NOMO-1 treated with dmso at 0.1 percent for 144 hours (cell line): ENCODE measurements around the gene HBZ.
"Not testable (repeated sequence)": the region's sequence is repeated elsewhere in the genome, so short reads cannot be mapped to it uniquely, and the experiment has no call there.

Experiments used
- DNase-seq: peaks from one replicate; lab custom pipeline; 2025; ENCODE audit not compliant: unreplicated experiment; lab: John Stamatoyannopoulos, UW

Gene HBZ

DNA sequence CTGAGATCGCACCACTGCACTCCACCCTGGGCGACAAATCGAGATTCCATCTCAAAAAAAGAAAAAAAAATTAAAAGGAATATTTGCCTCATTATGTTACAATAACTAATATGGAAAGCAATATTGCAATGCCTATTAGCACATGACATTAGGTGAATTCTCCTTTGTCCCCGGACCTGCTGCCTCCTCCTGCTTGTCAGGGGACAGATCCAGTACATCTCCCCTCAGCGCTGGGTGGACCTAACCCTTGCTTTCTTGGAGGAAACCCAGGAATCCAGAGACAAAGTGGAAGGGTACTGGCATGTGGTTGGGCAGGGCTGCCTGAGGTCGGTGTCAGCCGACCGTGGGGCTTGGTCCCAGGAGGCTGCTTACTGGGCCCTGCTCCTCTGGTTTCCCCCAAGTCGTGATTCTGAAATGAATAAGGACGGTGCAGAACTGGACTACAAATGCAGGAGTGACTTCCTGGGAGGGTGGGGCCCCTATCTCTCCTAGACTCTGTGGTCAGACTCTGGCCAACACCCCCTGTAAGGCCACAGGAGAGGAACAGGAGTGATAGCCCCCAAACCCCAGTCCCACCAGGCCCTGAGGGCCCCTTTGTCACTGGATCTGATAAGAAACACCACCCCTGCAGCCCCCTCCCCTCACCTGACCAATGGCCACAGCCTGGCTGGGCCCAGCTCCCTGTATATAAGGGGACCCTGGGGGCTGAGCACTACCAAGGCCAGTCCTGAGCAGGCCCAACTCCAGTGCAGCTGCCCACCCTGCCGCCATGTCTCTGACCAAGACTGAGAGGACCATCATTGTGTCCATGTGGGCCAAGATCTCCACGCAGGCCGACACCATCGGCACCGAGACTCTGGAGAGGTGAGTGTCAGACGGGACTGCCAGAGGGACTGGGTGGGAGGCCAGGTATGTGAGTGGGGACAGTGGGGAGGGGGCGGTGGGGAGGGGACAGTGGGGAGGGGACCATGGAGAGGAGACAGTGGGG, at the start of gene HBZ:
HBZ (plus strand) TSS at position 504 of the 988 bp plus-strand sequence; CDS start at position 770, 266 bp downstream.
- DNase-seq, result no peak

DNA sequence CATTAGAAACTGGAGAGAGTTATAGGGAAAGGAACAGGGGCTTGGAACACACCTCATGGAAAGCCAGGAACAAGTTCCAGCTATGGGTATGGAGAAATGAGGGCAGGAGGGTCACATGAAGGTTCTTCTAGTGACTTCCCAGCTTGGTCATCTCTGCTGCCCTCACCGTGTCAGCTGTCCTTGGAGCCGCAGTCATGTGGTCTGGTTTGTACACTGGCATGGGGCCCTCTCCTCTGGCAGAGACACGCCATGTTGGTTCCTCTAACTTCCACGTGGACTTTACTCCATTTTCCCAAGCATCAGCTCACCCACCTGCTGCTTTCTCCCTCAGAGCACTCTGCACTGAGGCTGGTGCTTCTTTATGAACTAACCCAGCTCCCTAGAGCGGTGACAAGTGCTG, 48.1 kb upstream of the HBZ start:
- no peak for DNase-seq

DNA sequence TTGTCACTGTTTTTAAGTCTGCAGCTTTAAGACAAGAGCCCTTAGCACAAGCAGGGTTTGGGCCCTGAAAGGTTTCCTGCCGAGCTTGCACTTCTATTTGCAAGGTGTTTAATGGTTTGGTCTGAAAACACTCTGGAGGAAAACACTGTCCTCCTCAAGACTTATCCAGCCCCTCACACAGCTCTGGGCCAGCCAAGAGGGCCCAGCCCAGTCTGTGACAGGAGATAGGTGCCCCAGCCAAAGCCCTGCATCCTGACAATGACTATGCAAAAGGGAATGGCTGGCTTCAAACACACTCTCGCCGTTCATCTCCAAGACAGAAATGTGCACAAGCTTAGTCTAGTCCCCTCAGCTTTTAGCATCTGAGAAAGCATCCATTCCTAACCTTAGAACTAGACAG, 47.5 kb upstream of the HBZ start:
- DNase-seq, result no peak

DNA sequence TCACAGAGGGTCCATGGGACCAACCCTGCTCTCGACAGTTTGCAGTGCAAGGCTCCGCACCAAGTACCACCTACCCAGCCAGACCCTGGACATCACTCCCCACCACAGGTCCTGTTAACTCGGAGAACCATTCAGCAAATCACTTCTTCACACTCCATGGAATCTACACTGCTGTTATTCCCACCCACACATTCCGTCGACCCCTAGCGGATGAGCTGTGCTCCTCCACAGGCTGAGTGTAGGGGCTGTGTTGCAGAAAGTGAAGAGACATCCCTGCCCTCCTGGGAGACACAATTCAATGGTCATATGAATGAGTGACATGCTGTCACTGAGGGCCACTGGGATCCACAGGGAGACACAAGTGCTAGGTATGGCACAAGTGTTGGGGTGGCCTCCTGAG, 46.9 kb upstream of the HBZ start:
- DNase-seq, result no peak

- peak; percentile 65 for DNase-seq
These were observed 45.7 kb upstream of the HBZ start for GRCh38 chr16:106623-107324.

- no peak for DNase-seq
These were observed 40.1 kb upstream of the HBZ start for GRCh38 chr16:112153-112840.

- DNase-seq, result no peak
These were observed 38.1 kb upstream of the HBZ start for GRCh38 chr16:114327-114726.

- no peak for DNase-seq
These were observed 36.4 kb upstream of the HBZ start for GRCh38 chr16:116015-116414.

DNA sequence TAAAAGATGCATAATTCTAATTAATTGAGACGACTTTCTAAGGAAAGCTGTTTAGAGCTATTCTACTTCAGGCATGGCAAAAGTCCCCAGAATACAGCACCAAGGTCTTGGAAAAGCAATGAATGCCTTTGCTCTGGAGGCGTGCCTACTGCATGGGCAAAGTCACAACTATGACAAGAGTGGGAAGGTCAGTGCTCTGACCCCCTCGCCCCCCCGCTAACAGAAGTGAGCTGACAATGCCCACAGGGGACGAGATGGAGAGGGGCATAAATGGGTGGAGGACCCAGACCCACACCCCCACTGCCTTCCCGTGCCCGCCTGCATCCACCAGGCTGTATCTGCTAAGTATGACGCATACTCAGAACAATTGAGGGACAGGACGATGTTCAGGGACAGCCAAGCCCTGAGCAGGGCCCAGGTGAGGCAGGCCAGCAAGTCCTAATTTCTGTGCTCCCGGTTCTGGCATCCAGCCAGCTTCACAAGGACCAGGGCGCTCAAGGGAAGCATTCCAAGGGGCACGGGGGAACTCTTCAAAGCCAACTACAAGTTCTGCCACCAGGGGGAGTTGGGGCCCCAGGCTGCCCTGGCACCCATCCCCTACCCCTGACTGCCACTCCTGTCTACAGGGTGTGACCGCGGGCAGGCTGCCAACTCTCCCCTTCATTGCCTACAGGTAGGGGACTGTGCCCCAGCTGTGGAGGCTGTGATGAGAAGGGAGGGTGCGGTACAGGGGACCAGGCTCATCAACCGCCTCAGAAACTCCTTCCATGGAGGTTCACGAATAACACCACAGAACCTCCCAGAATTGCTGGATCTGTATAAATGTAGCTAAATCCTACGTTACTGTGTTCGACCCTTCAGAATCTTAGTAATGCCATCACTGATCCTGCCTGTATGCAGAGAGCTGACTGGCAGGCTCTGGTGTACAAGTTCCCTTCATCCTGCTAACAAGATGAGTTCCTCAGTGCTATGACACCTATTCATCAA, 34.8 kb upstream of the HBZ start:
- DNase-seq, result no peak

DNA sequence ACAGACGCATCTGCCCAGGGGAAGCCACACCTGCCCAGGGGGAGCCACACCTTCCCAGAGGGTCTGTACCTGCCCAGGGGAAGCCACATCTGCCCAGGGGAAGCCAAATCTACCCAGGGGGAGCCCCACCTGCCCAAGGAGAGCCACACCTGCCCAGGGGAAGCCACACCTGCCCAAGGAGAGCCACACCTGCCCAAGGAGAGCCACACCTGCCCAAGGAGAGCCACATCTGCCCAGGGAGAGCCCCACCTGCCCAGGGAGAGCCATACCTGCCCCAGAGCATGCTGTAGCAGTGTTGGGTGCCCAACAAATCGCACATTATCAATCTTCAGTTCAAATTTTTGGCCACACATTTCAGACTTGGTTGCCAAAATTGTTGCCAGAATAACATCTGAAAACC, 33.6 kb upstream of the HBZ start:
- no peak for DNase-seq

- DNase-seq, result no peak
These were observed 33.1 kb upstream of the HBZ start for GRCh38 chr16:119295-119694.

DNA sequence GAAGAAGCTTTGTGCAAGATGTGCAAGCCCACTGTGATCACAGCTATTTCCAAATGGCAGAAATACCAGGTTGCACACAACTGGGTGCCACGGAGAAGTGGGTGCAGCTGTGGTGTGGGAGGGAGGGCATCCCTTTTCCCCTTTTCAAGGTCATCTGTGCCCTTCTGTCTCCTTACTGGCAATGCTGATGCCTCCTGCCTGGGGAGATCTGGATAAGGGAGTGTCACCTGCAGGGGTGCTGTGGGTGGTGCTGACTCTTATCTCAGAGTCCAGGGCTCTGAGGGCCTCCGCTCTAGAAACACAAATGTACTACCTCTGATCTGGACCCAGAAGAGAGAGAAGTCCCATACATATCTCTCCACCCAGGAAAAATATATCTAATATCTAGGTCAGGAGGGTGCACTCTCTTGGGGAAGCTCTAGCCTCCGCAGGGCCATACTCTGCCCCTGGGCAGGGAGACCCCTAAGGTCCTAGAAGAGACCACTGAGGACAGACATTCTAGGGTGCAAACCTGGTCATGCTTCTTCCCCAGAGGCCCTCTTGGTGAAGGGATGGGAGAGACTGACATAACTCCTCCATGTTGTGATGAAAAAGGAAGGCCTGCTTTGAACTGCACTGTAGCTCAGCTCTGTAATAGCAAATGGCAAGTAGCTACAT, 32.5 kb upstream of the HBZ start:
- no peak for DNase-seq

DNA sequence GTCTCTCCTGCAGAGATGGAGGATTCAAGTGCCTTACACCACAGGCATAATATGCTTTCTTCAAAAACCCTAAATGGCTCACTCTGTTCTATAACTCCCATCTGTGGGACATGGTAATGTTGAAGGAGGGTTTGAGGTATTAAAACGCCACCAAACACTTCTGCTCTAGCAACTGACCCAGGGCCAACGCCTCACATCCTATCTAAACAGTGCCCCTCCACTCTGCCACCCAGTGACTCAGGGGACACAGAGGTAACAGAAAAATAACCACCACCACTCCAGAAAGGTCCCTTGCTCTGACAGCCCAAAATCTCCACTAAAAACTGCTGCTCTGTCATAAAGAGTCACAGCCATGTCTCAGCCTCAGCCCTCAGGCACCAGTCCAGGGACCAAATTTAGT, 31.7 kb upstream of the HBZ start:
- no peak for DNase-seq

- no peak for DNase-seq
These were observed 30.1 kb upstream of the HBZ start for GRCh38 chr16:122361-122760.

DNA sequence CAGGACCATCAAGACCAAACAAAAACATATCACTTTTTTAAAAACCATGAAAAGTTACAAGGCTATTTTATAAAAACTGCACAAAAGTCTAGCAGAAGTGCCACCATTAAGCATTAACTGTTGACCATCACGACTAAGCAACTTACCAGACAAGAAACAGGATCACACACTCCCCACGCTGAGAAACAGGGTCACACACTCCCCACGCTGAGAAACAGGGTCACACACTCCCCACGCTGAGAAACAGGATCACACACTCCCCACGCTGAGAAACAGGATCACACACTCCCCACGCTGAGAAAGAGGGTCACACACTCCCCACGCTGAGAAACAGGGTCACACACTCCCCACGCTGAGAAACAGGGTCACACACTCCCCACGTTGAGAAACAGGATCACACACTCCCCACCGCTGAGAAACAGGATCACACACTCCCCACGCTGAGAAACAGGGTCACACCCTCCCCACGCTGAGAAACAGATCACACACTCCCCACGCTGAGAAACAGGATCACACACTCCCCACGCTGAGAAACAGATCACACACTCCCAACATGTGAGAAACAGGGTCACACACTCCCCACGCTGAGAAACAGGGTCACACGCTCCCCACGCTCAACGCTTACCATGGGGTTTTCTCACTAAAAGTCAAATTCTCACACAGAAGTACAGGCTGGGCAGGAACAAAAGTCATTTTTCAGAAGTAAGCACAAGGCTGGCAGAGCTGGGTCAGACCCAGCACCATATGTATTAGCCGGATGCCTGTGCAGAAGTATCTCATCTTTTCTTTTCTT, 28.7 kb upstream of the HBZ start:
- DNase-seq, result not testable (repeated sequence)

- no peak for DNase-seq
These were observed 27.4 kb upstream of the HBZ start for GRCh38 chr16:125011-125410.

DNA sequence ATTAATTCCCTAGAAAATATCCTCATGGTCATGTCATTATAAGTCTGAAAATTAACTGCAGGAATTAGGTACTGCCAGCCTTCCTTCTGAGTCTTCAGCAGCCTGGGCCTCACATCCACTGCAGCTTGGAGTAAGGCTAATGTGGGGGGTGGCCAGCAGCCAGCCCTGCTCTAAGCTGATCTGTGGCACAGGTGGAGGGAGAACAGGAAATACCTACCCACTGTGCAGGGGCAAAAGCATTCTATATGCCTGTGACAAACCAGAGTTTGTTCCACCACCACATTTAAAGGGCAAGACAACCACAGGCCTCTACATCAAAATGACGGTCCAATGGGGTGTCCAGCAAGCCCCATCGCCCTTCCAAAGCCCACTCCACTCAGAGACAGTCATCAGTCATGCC, 23.4 kb upstream of the HBZ start:
- no peak for DNase-seq

- no peak for DNase-seq
These were observed 21.8 kb upstream of the HBZ start for GRCh38 chr16:130533-131173.

DNA sequence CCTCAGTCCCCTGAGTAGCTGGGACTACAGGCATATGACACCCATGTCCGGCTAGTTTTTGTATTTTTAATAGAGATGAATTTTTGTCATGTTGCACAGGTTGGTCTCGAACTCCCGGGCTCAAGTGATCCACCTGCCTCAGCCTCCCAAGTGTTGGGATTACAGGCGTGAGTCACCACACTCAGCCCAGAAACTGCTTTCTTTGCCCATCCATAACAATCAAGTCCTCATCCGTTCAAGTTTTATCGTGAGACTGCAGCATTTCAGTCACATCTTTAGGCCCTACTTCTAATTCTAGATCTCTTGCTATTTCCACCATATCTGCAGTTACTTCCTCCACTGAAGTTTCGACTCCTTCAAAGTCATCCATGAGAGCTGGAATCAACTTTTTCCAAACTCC, 20.3 kb upstream of the HBZ start:
- DNase-seq, result no peak
